ENCODE results near the gene INPP5D.
A peak's percentile ranks its signal among the peaks of the same experiment; 100 is the strongest.

The INPP5D gene

GRCh38 chr2:233058717-233059546, 1.2 kb upstream of the INPP5D start:
- Histone ChIP-seq H2AFZ (ENCODE audit: low read depth, low read length) (peak overlapping the region; percentile 97; the same call in 1 of the 2 replicates), H3K27me3 (ENCODE audit: insufficient read depth, low read length, poor library complexity) (no peaks in the 10 kb centered on the region), H3K79me2 (ENCODE audit: insufficient read depth, low read length) (peaks cover 38% of the 10 kb centered on the region), H3K9ac (ENCODE audit: low read depth, low read length) (peak overlapping the region; percentile 76), H4K20me1 (ENCODE audit: insufficient read depth, low read length) (peaks cover 9% of the 10 kb centered on the region; the same call in 1 of the 2 replicates), H3K4me2 (ENCODE audit: insufficient read depth, low read length) (peak overlapping the region; percentile 77), H3K27ac (ENCODE audit: low read length) (peak overlapping the region; percentile 85), H3K9me3 (ENCODE audit: insufficient read depth, low read length, severe bottlenecking) (no peaks in the 10 kb centered on the region), H3K4me1 (ENCODE audit: insufficient read depth, low read length) (peaks cover 42% of the 10 kb centered on the region), H3K4me3 (ENCODE audit: low read depth in 1 of 2, low read length in 2 of 2) (no peak overlapping the region; a peak in 1 of 4 replicates), H3K36me3 (ENCODE audit: insufficient read depth, low read length) (peaks cover 15% of the 10 kb centered on the region; the same call in 1 of the 2 replicates)
- TF ChIP-seq EZH2 (IDR thresholded peaks at IDR 0.05; ENCODE audit: borderline replicate concordance, low read depth, low read length, severe bottlenecking) (no peak), CTCF (IDR thresholded peaks at IDR 0.05; ENCODE audit: borderline replicate concordance, extremely low read depth, low read length, poor library complexity, severe bottlenecking) (no peak)
- DNase-seq (no peak), ATAC-seq (ENCODE audit: insufficient read depth, low read depth) (no peak)

GRCh38 chr2:233059547-233059796, 670 bp upstream of the INPP5D start:
- peak overlapping the region; percentile 85 for H3K27ac ChIP-seq (ENCODE audit: low read length)
- H3K9ac ChIP-seq (ENCODE audit: low read depth, low read length), result peak overlapping the region; percentile 76
- peaks cover 42% of the 10 kb centered on the region for H3K79me2 ChIP-seq (ENCODE audit: insufficient read depth, low read length)
- H3K27me3 ChIP-seq (ENCODE audit: insufficient read depth, low read length, poor library complexity), result no peaks in the 10 kb centered on the region
- peaks cover 9% of the 10 kb centered on the region; the same call in 1 of the 2 replicates for H4K20me1 ChIP-seq (ENCODE audit: insufficient read depth, low read length)
- no peak for DNase-seq
- peak; percentile 48 for TF ChIP-seq CTCF (IDR thresholded peaks at IDR 0.05; ENCODE audit: borderline replicate concordance, extremely low read depth, low read length, poor library complexity, severe bottlenecking)
- TF ChIP-seq EZH2 (IDR thresholded peaks at IDR 0.05; ENCODE audit: borderline replicate concordance, low read depth, low read length, severe bottlenecking), result no peak
- peak overlapping the region; percentile 77 for H3K4me2 ChIP-seq (ENCODE audit: insufficient read depth, low read length)
- H3K9me3 ChIP-seq (ENCODE audit: insufficient read depth, low read length, severe bottlenecking), result no peaks in the 10 kb centered on the region
- peaks cover 15% of the 10 kb centered on the region; the same call in 1 of the 2 replicates for H3K36me3 ChIP-seq (ENCODE audit: insufficient read depth, low read length)
- peak overlapping the region in 1 of 2 experiments; percentile 65; a peak in 2 of 4 replicates for H3K4me3 ChIP-seq (ENCODE audit: low read depth in 1 of 2, low read length in 2 of 2)
- ATAC-seq (ENCODE audit: insufficient read depth, low read depth), result no peak
- H3K4me1 ChIP-seq (ENCODE audit: insufficient read depth, low read length), result peaks cover 42% of the 10 kb centered on the region
- peak overlapping the region; percentile 97 for H2AFZ ChIP-seq (ENCODE audit: low read depth, low read length)

- Histone ChIP-seq H3K9ac (ENCODE audit: low read depth, low read length) (peak overlapping the region; percentile 76), H3K4me3 (ENCODE audit: low read depth in 1 of 2, low read length in 2 of 2) (peak overlapping the region; percentile 57 to 65; a peak in 3 of 4 replicates), H3K4me1 (ENCODE audit: insufficient read depth, low read length) (peaks cover 42% of the 10 kb centered on the region), H3K4me2 (ENCODE audit: insufficient read depth, low read length) (peak overlapping the region; percentile 77), H4K20me1 (ENCODE audit: insufficient read depth, low read length) (peaks cover 9% of the 10 kb centered on the region; the same call in 1 of the 2 replicates), H3K27ac (ENCODE audit: low read length) (peak overlapping the region; percentile 85), H3K27me3 (ENCODE audit: insufficient read depth, low read length, poor library complexity) (no peaks in the 10 kb centered on the region), H3K79me2 (ENCODE audit: insufficient read depth, low read length) (peaks cover 45% of the 10 kb centered on the region), H3K36me3 (ENCODE audit: insufficient read depth, low read length) (peaks cover 15% of the 10 kb centered on the region; the same call in 1 of the 2 replicates), H2AFZ (ENCODE audit: low read depth, low read length) (peak overlapping the region; percentile 97), H3K9me3 (ENCODE audit: insufficient read depth, low read length, severe bottlenecking) (no peaks in the 10 kb centered on the region)
- peak; percentile 59 for ATAC-seq (ENCODE audit: insufficient read depth, low read depth)
- DNase-seq, result no peak
- TF ChIP-seq CTCF (IDR thresholded peaks at IDR 0.05; ENCODE audit: borderline replicate concordance, extremely low read depth, low read length, poor library complexity, severe bottlenecking) (no peak), EZH2 (IDR thresholded peaks at IDR 0.05; ENCODE audit: borderline replicate concordance, low read depth, low read length, severe bottlenecking) (no peak)
These were observed 398 bp downstream of the INPP5D start for GRCh38 chr2:233060501-233060979.
